Brain microvascular endothelial cell (primary cell): ENCODE data around the gene UGT1A6.

Experiments used
- DNase-seq: peaks from one replicate; pipeline ENCODE4 v3.0.0-alpha.2; 2020
- H3K27ac ChIP-seq: fragments of 250-450 bp; sonication (Bioruptor Pico); 2 replicates; pipeline ENCODE4 v1.5.1; 2020; ENCODE audit warnings: mild to moderate bottlenecking, moderate library complexity
- H3K27me3 ChIP-seq: fragments of 250-450 bp; sonication (Bioruptor Pico); replicated peaks from 2 replicates; pipeline ENCODE4 v1.5.1; 2020; ENCODE audit warnings: mild to moderate bottlenecking
- H3K36me3 ChIP-seq: fragments of 250-450 bp; sonication (Bioruptor Pico); replicated peaks from 2 replicates; pipeline ENCODE4 v1.5.1; 2020; ENCODE audit warnings: mild to moderate bottlenecking
- H3K4me3 ChIP-seq: 2 replicates; pipeline ENCODE4 v1.5.1; 2011; ENCODE audit warnings: low read depth, mild to moderate bottlenecking, control low read depth, low read length, moderate library complexity
- in situ Hi-C: cut with HindIII; loops from 2 replicates; pipeline ENCODE4 v1.10.0; 2017; ENCODE audit warnings: low sequenced_read_pairs, low pct_ligation_motif_present
- TF ChIP-seq, protein P1 (sequence below): IDR thresholded peaks from 2 replicates; pipeline ENCODE4 v1.5.1; 2011; ENCODE audit warnings: low read depth, mild to moderate bottlenecking, moderate library complexity, low read length, control low read depth, inconsistent platforms; ENCODE audit errors: missing control alignments

The UGT1A6 gene

DNA sequence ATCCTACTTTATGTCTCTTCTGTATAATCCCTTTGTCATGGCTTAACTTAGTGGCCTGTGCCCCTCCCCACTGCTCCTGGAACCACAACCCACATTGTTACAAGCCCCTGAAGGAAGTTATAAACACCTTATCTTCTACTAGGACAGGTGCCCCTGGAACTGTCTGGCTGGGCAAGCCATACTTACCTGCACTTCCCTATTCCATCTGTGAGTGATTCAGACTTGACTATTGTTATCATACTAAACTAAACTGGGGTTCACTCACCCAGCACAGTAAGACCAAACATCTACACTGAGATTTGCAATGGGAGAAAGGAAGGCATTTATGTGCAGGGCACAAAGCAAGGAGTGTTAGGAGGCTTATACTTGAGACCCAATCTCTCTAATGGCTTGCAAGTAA is 3.7 kb upstream of the UGT1A6 start:
- H3K27ac ChIP-seq: no peak overlapping the region
- no peaks in the 10 kb centered on the region for H3K36me3 ChIP-seq
- H3K4me3 ChIP-seq: no peak overlapping the region
- no peaks in the 10 kb centered on the region for H3K27me3 ChIP-seq
- TF ChIP-seq, protein P1, sequence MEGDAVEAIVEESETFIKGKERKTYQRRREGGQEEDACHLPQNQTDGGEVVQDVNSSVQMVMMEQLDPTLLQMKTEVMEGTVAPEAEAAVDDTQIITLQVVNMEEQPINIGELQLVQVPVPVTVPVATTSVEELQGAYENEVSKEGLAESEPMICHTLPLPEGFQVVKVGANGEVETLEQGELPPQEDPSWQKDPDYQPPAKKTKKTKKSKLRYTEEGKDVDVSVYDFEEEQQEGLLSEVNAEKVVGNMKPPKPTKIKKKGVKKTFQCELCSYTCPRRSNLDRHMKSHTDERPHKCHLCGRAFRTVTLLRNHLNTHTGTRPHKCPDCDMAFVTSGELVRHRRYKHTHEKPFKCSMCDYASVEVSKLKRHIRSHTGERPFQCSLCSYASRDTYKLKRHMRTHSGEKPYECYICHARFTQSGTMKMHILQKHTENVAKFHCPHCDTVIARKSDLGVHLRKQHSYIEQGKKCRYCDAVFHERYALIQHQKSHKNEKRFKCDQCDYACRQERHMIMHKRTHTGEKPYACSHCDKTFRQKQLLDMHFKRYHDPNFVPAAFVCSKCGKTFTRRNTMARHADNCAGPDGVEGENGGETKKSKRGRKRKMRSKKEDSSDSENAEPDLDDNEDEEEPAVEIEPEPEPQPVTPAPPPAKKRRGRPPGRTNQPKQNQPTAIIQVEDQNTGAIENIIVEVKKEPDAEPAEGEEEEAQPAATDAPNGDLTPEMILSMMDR: no peak
- no peak for DNase-seq
- in situ Hi-C loops: no loop called here

DNA sequence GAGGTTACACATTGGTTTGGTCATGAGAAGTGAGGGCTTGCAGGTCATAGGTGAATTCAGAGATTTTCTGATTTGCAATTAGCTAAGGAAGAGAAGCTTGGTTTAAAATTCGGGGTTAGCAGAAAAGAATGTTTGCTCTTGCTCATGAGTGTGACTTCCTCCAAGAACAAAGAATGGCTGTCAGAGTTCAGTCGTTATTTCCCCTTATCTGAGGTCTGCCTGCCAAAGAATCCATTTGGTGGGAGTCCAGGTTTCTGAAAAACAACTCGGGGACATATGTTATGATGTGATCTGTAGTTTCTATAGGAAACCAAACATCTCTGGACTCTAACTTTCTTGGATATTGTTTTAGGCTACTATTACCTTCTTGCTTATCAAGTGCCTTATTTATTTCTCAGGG is 3.2 kb upstream of the UGT1A6 start:
- TF ChIP-seq, protein P1: no peak
- Histone ChIP-seq H3K4me3 (no peak overlapping the region), H3K36me3 (no peaks in the 10 kb centered on the region), H3K27ac (no peak overlapping the region), H3K27me3 (no peaks in the 10 kb centered on the region)
- no peak for DNase-seq
- in situ Hi-C loops: no loop called here

DNA sequence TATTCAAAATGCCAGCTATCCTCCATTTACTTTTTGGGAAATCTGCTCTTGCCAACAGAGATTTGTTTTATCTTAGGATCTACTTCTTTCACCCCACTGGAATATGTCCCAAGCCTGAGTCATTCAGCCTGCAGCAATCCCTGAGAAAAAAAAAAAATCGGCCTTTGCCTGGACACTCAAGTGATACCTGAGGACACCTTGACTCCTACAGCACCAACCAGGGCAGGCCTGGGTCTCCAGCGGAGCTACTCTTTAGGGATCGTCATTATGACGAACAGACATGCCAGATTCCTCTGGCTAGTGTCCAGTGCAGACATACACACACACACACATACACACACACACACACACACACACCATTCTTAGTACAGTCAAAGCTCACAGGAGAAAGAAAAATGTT is 2.2 kb upstream of the UGT1A6 start:
- TF ChIP-seq, protein P1: no peak
- H3K27ac ChIP-seq: no peak overlapping the region
- no peaks in the 10 kb centered on the region for H3K27me3 ChIP-seq
- H3K4me3 ChIP-seq: no peak overlapping the region
- no peaks in the 10 kb centered on the region for H3K36me3 ChIP-seq
- in situ Hi-C loops: no loop called here
- no peak for DNase-seq

DNA sequence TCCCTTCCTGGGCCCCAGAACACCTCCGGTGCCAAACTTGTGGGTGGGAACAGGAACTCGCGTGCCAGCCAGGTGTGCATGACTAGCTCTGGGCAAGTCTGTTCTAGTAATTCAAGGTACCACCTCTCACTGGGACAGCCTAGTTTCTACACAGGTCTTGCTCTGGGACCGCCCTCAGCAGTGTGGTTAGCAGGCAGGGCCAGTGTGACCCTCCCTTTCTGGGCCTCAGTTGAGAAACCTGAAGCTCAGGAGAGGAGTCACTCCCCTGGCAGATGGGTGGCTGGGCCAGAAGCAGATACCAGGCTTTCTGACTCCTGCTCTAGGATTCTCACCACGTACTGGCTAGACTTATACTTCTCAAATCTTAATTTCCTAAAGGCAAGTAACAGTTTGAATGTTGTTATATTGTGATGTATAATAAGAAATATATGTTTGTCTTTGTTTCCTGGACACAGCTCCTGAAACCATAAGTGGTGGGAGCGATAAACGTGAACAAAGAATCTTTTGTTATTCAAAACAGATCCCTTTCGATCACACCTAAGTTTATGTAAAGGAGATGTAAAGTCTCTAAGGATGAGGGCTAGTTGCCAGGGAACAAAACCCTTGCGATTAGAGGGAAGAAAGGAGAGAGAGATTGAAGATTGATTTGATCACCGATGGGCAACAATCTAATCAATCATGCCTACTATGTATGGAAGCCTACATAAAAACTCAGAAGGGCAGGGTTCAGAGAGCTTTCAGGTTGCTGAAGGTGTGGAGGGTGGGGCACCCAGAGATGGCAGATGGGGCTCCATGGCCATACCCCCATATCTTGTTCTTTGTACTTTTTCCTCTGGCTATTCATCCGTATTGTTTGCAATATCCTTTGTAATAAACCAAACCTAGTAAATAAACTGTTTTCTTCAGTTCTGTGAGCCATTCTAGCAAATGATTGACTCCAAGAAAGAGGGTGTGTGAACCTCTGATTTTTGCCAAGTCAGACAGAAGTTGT is 952 bp upstream of the UGT1A6 start:
- in situ Hi-C loops: no loop called here
- Histone ChIP-seq H3K36me3 (no peaks in the 10 kb centered on the region), H3K4me3 (no peak overlapping the region), H3K27ac (no peak overlapping the region), H3K27me3 (no peaks in the 10 kb centered on the region)
- TF ChIP-seq, protein P1: no peak
- DNase-seq: no peak

DNA sequence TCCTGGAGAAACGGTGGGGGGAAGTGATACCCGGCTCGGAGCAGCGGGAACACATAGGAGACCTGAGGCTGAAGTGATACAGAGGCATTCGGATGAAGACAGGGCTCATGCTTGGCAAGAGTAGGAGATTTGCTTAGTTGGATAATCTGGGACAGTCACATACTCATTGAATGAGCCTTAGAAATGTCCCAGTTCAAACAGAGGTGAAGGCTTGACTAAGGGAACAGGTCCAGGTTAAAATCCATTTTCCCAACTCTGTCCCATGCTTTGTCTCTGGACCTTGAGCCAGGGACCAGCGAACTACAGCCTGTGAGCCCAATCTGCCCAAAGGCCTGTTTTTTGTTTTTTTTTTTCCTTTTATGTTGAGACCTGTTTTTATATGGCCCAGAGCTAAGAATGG is 1.3 kb downstream of the UGT1A6 start:
- Histone ChIP-seq H3K4me3 (no peak overlapping the region), H3K36me3 (no peaks in the 10 kb centered on the region), H3K27ac (no peak overlapping the region), H3K27me3 (no peaks in the 10 kb centered on the region)
- in situ Hi-C loops: no loop called here
- no peak for DNase-seq
- TF ChIP-seq, protein P1: no peak
